Endothelial cell of umbilical vein (primary cell): ENCODE measurements around the gene CST3. TPM values are rescaled to one million over a fixed set of nuclear protein-coding genes. Genes with fewer than 3 reads are reported as not detected.

ENCODE experiments used
- BruUV-seq: library from RNA; stranded (reverse); fragments of 400-500 nt; replicated peaks from 2 replicates; lab custom pipeline; 2021; lab: Mats Ljungman, UMichigan
- CTCF ChIA-PET: fragments of 300-600, 350-600 bp; sonication (Branson Sonifier 250); formaldehyde crosslinking; loops from one replicate; lab custom pipeline; 2021; ENCODE audit warnings: antibody characterized with exemption, inconsistent platforms; lab: Charles Lee
- POLR2A ChIA-PET: fragments of 300-600, 350-600 bp; sonication (Branson Sonifier 250); formaldehyde crosslinking; loops from one replicate; lab custom pipeline; 2021; ENCODE audit warnings: antibody characterized with exemption, inconsistent platforms; lab: Charles Lee
- DNase-seq: peaks from one replicate; pipeline ENCODE4 v3.0.0-alpha.2; 2011; ENCODE audit warnings: low read depth, low spot score
- FAIRE-seq: peaks from 2 replicates; lab custom pipeline; 2011; peaks lifted over from hg19 to GRCh38; lab: Jason Lieb, UNC
- H2AFZ ChIP-seq: 2 replicates; pipeline ENCODE4 v1.6.0; 2012; ENCODE audit warnings: low read depth, low read length, control low read depth, inconsistent platforms
- H3K27ac ChIP-seq: 2 replicates; pipeline ENCODE4 v1.5.1; 2011; ENCODE audit warnings: low read depth, mild to moderate bottlenecking, control low read depth, low read length, moderate library complexity; ENCODE audit not compliant: insufficient read depth
- H3K27me3 ChIP-seq, 2 experiments: 2 replicates each; pipeline versions ENCODE4 v1.6.0 to v1.6.1; 2011; ENCODE audit warnings: low read length in 2 of 2, mixed read lengths in 1 of 2; ENCODE audit not compliant: control insufficient read depth in 2 of 2, insufficient read depth in 2 of 2
- H3K36me3 ChIP-seq, 2 experiments: 2 replicates in 1 of 2; 3 replicates in 1 of 2; pipeline ENCODE4 v1.5.1; 2011; ENCODE audit warnings: low read length in 2 of 2, mild to moderate bottlenecking in 1 of 2, moderate library complexity in 1 of 2; ENCODE audit not compliant: control insufficient read depth in 2 of 2, insufficient read depth in 2 of 2; ENCODE audit errors: extremely low read depth in 1 of 2
- H3K4me1 ChIP-seq: 3 replicates; pipeline ENCODE4 v1.5.1; 2011; ENCODE audit warnings: mild to moderate bottlenecking, low read length; ENCODE audit not compliant: control insufficient read depth, insufficient read depth; ENCODE audit errors: extremely low read depth
- H3K4me2 ChIP-seq: 2 replicates; pipeline ENCODE4 v1.6.1; 2011; ENCODE audit warnings: low read length, control low read depth, mixed read lengths; ENCODE audit not compliant: insufficient read depth
- H3K4me3 ChIP-seq, 3 experiments: fragments of 200-600 bp in 1 of 3; sonication (generic), shearing (Covaris generic) in 1 of 3; replicated peaks in 1 of 3; 2 replicates each; pipeline ENCODE4 v1.5.1; 2011 to 2016; ENCODE audit warnings: control low read depth in 3 of 3, low read length in 3 of 3, mild to moderate bottlenecking in 2 of 3, inconsistent platforms in 1 of 3, low read depth in 1 of 3, moderate library complexity in 1 of 3; ENCODE audit not compliant: insufficient read depth in 1 of 3
- H3K79me2 ChIP-seq: 2 replicates; pipeline ENCODE4 v1.6.0; 2012; ENCODE audit warnings: low read length, inconsistent platforms; ENCODE audit not compliant: control insufficient read depth, insufficient read depth
- H3K9ac ChIP-seq: replicated peaks from 2 replicates; pipeline ENCODE3; 2011; ENCODE audit warnings: low read length, control low read depth; ENCODE audit not compliant: insufficient read depth; ENCODE audit errors: extremely low read depth
- H3K9me1 ChIP-seq: replicated peaks from 3 replicates; pipeline ENCODE4 v1.6.0; 2011; ENCODE audit warnings: mild to moderate bottlenecking, low read length; ENCODE audit not compliant: control insufficient read depth, insufficient read depth; ENCODE audit errors: extremely low read depth
- H3K9me3 ChIP-seq: replicated peaks from 2 replicates; pipeline ENCODE4 v1.5.1; 2012; ENCODE audit warnings: low read length, inconsistent platforms; ENCODE audit not compliant: control insufficient read depth, insufficient read depth
- H4K20me1 ChIP-seq: replicated peaks from 2 replicates; pipeline ENCODE3; 2011; ENCODE audit warnings: mild to moderate bottlenecking, low read length; ENCODE audit not compliant: control insufficient read depth, insufficient read depth; ENCODE audit errors: extremely low read depth
- EZH2 ChIP-seq: IDR thresholded peaks from 2 replicates; pipeline ENCODE4 v1.6.1; 2012; ENCODE audit warnings: borderline replicate concordance, low read depth, mild to moderate bottlenecking, moderate library complexity, low read length, inconsistent platforms; ENCODE audit not compliant: severe bottlenecking
- FOS ChIP-seq: IDR thresholded peaks from 2 replicates; pipeline ENCODE4 v1.6.1; 2011; ENCODE audit warnings: mild to moderate bottlenecking, low read length, moderate library complexity, borderline replicate concordance; ENCODE audit not compliant: insufficient read depth
- GATA2 ChIP-seq: IDR thresholded peaks from 2 replicates; pipeline ENCODE4 v1.7.0; 2011; ENCODE audit warnings: low read depth, mild to moderate bottlenecking, moderate library complexity, mixed read lengths, low read length; ENCODE audit not compliant: insufficient read length, insufficient read depth
- JUN ChIP-seq: IDR thresholded peaks from 2 replicates; pipeline ENCODE4 v1.6.1; 2011; ENCODE audit warnings: borderline replicate concordance, low read depth; ENCODE audit not compliant: insufficient read length, insufficient read depth
- MYC ChIP-seq: IDR thresholded peaks from one replicate; pipeline ENCODE4 v1.6.1; 2011; ENCODE audit warnings: mild to moderate bottlenecking, low read depth, low read length
- POLR2A ChIP-seq: IDR thresholded peaks from 2 replicates; pipeline ENCODE4 v1.6.1; 2012; ENCODE audit warnings: low read depth, mild to moderate bottlenecking, control low read depth, low read length
- POLR2AphosphoS5 ChIP-seq: IDR thresholded peaks from 2 replicates; pipeline ENCODE4 v1.6.1; 2012; ENCODE audit warnings: low read depth, mild to moderate bottlenecking, control low read depth, low read length, moderate library complexity; ENCODE audit not compliant: insufficient read depth
- dilution Hi-C: fragments of 300-500 bp; cut with MboI; formaldehyde crosslinking; loops from one replicate; pipeline ENCODE4 v1.15.0; 2019; ENCODE audit warnings: low sequenced_read_pairs; ENCODE audit not compliant: extremely low pct_ligation_motif_present
- intact Hi-C: fragments of 100-400 bp; cut with micrococcal nuclease; formaldehyde crosslinking; loops from one replicate; pipeline ENCODE4 v1.10.0; 2022
- polyA plus RNA-seq, 4 experiments: library from polyadenylated mRNA; depleted of rRNA in 3 of 4; stranded (reverse) in 3 of 4; unstranded in 1 of 4; fragments of >200 nt; gene quantifications; 2 replicates each; pipeline versions ENCODE4 v1.2.1 to v1.2.3, GENCODE V29; 2011 to 2012; ENCODE audit warnings: missing spikeins in 1 of 4
- total RNA-seq: library from RNA; stranded (reverse); gene quantifications from 2 replicates; pipeline ENCODE4 v1.2.3, GENCODE V29; 2021
- TF ChIP-seq, protein P1 (sequence below), 2 donors: IDR thresholded peaks; 1 replicate in 1 of 2; 2 replicates in 1 of 2; pipeline ENCODE4 v1.5.1; 2011; ENCODE audit warnings: low read length in 2 of 2, mild to moderate bottlenecking in 2 of 2, moderate library complexity in 2 of 2, control low read depth in 1 of 2, inconsistent platforms in 1 of 2, low read depth in 1 of 2; ENCODE audit not compliant: insufficient read depth in 1 of 2; ENCODE audit errors: extremely low read depth in 1 of 2
- TF ChIP-seq, protein P2 (sequence below): IDR thresholded peaks from 2 replicates; pipeline ENCODE4 v1.6.1; 2011; ENCODE audit not compliant: insufficient read depth, insufficient read length

The CST3 gene
- total and polyA plus RNA-seq, 2 donors (not counting 3 experiments of a cell fraction or from before 2014, with no cell fraction given): 251 to 479 TPM

DNA sequence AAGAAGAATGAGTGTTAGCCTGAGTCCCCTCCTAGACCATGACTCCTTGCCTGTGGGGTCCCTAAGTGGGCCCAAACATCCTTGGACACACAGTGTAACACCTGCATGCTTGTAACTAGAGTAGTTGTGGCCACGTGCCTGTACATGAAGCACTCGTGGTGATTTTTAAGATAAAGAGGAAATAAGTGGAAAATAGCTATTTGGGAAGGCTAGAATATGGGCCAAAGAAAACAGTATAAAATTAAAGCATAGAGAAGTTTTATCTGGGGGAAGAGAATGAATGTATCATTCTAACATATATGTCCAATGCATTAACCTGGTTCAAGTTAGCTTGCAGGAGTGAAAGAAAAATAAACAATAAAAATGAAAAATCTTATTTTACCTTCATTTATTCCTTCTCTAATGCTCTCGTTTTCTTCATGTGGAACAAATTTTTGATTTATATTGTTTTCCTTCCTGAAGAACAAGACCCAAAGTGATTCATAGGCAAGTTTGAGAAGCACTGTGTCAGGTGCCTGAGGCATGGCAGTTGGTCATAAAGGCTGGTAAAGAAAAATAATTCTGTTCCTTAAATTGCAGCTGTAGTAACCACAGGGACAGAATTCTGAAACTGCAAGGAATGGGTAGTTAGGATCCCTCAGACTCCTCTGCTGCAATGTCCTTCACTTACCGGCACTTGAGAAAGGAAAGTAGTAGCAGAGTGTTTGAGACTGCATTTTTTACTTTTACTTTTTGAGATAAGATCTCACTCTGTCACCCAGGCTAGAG lies 8.5 kb upstream of the CST3 start:
- no peaks in the 10 kb centered on the region for H3K9me3 ChIP-seq
- intact Hi-C loops: no loop called here
- ChIA-PET CTCF (interaction anchor here (0.8 kb wide), 1 partner anchor 225 kb away, joined by 3 read pairs; the partner anchor contains the start of gene NAPB), POLR2A (no interaction called here)
- no peak overlapping the region for H3K4me3 ChIP-seq
- H4K20me1 ChIP-seq: no peaks in the 10 kb centered on the region
- no peaks in the 10 kb centered on the region for H3K9me1 ChIP-seq
- peaks cover 16% of the 10 kb centered on the region for H3K4me1 ChIP-seq
- dilution Hi-C loops: no loop called here
- H3K9ac ChIP-seq: no peak overlapping the region
- no TSS peak for BruUV-seq
- H3K4me2 ChIP-seq: no peak overlapping the region
- no peaks in the 10 kb centered on the region for H3K79me2 ChIP-seq
- H3K36me3 ChIP-seq: no peaks in the 10 kb centered on the region
- TF ChIP-seq GATA2 (no peak), POLR2AphosphoS5 (no peak), FOS (no peak), JUN (no peak), MYC (no peak), POLR2A (no peak), EZH2 (no peak)
- TF ChIP-seq, protein P1, sequence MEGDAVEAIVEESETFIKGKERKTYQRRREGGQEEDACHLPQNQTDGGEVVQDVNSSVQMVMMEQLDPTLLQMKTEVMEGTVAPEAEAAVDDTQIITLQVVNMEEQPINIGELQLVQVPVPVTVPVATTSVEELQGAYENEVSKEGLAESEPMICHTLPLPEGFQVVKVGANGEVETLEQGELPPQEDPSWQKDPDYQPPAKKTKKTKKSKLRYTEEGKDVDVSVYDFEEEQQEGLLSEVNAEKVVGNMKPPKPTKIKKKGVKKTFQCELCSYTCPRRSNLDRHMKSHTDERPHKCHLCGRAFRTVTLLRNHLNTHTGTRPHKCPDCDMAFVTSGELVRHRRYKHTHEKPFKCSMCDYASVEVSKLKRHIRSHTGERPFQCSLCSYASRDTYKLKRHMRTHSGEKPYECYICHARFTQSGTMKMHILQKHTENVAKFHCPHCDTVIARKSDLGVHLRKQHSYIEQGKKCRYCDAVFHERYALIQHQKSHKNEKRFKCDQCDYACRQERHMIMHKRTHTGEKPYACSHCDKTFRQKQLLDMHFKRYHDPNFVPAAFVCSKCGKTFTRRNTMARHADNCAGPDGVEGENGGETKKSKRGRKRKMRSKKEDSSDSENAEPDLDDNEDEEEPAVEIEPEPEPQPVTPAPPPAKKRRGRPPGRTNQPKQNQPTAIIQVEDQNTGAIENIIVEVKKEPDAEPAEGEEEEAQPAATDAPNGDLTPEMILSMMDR (IDR thresholded peaks at IDR 0.05; ENCODE audit: extremely low read depth in 1 of 2, insufficient read depth in 1 of 2, low read depth in 1 of 2, low read length in 2 of 2): no peak
- TF ChIP-seq, protein P2, sequence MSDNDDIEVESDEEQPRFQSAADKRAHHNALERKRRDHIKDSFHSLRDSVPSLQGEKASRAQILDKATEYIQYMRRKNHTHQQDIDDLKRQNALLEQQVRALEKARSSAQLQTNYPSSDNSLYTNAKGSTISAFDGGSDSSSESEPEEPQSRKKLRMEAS: no peak
- no peak overlapping the region for H3K27ac ChIP-seq
- peak; percentile 71 for DNase-seq
- H3K27me3 ChIP-seq: no peaks in the 10 kb centered on the region
- H2AFZ ChIP-seq: no peak overlapping the region
- FAIRE-seq: no peak
